ENCODE measurements around the gene DAW1.

Gene DAW1

DNA sequence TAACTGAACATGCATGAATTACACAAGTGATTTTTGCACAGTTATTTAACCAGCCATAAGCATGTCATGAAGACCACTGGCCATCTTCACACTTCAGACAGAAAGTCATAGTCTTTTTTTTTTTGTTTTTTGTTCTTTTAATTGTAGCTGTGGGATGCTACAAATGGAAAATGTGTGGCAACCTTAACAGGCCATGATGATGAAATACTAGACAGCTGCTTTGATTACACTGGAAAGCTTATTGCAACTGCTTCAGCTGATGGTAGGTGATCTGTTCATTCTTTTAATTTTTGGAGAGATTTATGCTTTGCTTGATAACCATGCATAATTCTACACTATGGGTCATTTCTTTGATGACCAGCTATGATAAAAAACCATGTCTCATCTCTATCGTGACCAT lies 35.6 kb downstream of the DAW1 start:
- Histone ChIP-seq H3K27me3 (replicated peaks in 2 of 5; ENCODE audit: control insufficient read depth in 4 of 5, insufficient read depth in 5 of 5, low read length in 4 of 5) (no peaks in the 10 kb centered on the region), H3K4me3 (ENCODE audit: control insufficient read depth in 1 of 7, extremely low read depth in 1 of 7, insufficient read depth in 4 of 7, low read depth in 2 of 7, low read length in 6 of 7) (no peak overlapping the region), H3K4me1 (ENCODE audit: control extremely low read depth in 1 of 4, control insufficient read depth in 4 of 4, insufficient read depth in 4 of 4, low read length in 3 of 4) (no peaks in the 10 kb centered on the region), H3K9me3 (ENCODE audit: control extremely low read depth in 1 of 5, control insufficient read depth in 4 of 5, insufficient read depth in 2 of 5, low read depth in 1 of 5, low read length in 4 of 5) (no peaks in the 10 kb centered on the region), H3K27ac (ENCODE audit: insufficient read depth in 1 of 2, low read depth in 1 of 2, low read length in 2 of 2, poor library complexity in 1 of 2, severe bottlenecking in 2 of 2) (no peak overlapping the region), H3K36me3 (ENCODE audit: control insufficient read depth in 4 of 4, insufficient read depth in 4 of 4, low read length in 3 of 4) (no peaks in the 10 kb centered on the region)
- DNase-seq, result no peak
- CTCF ChIA-PET, result no interaction called here
- POLR2A ChIA-PET, result no interaction called here
- WGBS (ENCODE audit: insufficient coverage), result no CpG with 5 or more reads among the region's 1 CpG

DNA sequence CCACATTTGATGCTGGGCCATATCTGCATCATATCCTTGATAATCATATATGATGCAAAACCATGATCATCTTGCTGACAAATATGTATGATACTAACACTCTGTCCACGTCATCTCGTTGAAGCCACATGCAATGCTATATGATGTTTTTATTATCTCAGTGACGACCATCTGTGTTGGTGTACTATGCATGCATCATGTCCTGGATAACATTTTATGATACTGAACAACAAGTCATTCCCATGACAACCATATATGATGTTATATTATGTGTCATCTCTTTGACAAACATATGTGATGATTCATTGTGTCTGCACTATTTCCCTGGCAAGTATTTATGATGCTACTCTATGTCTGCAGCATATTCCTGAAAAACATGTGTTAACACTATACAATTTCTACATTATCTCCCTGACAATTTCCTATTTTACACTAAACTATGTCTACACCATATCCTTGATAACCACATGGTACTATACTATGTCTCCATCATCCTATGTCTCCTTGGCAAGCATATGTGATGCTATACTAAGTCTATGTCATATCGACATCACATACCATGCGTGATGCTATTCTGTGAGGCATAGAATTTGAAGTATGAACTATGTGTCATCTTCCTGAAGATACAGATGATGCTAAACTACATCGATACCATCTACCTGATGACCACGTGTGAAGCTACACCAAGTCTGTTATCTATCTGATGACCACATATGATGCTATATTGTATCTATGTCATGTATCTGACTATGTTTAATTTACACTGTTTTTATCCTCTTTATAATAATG lies 37.0 kb downstream of the DAW1 start:
- CTCF ChIA-PET, result no interaction called here
- POLR2A ChIA-PET, result no interaction called here
- no peak for DNase-seq
- Histone ChIP-seq H3K4me3 (ENCODE audit: control insufficient read depth in 1 of 7, extremely low read depth in 1 of 7, insufficient read depth in 4 of 7, low read depth in 2 of 7, low read length in 6 of 7) (no peak overlapping the region), H3K9me3 (ENCODE audit: control extremely low read depth in 1 of 5, control insufficient read depth in 4 of 5, insufficient read depth in 2 of 5, low read depth in 1 of 5, low read length in 4 of 5) (no peaks in the 10 kb centered on the region), H3K27ac (ENCODE audit: insufficient read depth in 1 of 2, low read depth in 1 of 2, low read length in 2 of 2, poor library complexity in 1 of 2, severe bottlenecking in 2 of 2) (no peak overlapping the region), H3K27me3 (replicated peaks in 2 of 5; ENCODE audit: control insufficient read depth in 4 of 5, insufficient read depth in 5 of 5, low read length in 4 of 5) (no peaks in the 10 kb centered on the region), H3K36me3 (ENCODE audit: control insufficient read depth in 4 of 4, insufficient read depth in 4 of 4, low read length in 3 of 4) (no peaks in the 10 kb centered on the region), H3K4me1 (ENCODE audit: control extremely low read depth in 1 of 4, control insufficient read depth in 4 of 4, insufficient read depth in 4 of 4, low read length in 3 of 4) (no peaks in the 10 kb centered on the region)
- WGBS (ENCODE audit: insufficient coverage), result 67% methylated on average over 2 of the region's 7 CpGs

DNA sequence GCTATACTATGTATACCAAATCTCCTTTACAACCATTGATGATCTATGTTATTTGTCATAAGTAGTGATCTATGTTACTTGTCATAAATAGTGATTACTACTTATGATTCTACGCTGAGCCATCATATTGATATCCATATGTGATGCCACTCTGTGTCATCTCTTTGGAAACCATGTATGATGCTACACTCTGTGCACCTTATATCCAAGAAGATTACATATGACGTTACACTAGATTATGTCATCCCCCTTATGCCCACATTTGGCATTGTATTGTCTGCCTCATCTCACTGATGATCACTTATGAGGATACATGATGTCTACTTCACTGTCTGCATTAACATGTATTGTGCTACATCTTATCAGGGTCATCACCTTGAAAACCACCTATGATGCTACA lies 42.9 kb downstream of the DAW1 start:
- POLR2A ChIA-PET, result no interaction called here
- Histone ChIP-seq H3K27ac (ENCODE audit: insufficient read depth in 1 of 2, low read depth in 1 of 2, low read length in 2 of 2, poor library complexity in 1 of 2, severe bottlenecking in 2 of 2) (no peak overlapping the region), H3K27me3 (replicated peaks in 2 of 5; ENCODE audit: control insufficient read depth in 4 of 5, insufficient read depth in 5 of 5, low read length in 4 of 5) (no peaks in the 10 kb centered on the region), H3K4me1 (ENCODE audit: control extremely low read depth in 1 of 4, control insufficient read depth in 4 of 4, insufficient read depth in 4 of 4, low read length in 3 of 4) (no peaks in the 10 kb centered on the region), H3K9me3 (ENCODE audit: control extremely low read depth in 1 of 5, control insufficient read depth in 4 of 5, insufficient read depth in 2 of 5, low read depth in 1 of 5, low read length in 4 of 5) (no peaks in the 10 kb centered on the region), H3K36me3 (ENCODE audit: control insufficient read depth in 4 of 4, insufficient read depth in 4 of 4, low read length in 3 of 4) (no peaks in the 10 kb centered on the region), H3K4me3 (ENCODE audit: control insufficient read depth in 1 of 7, extremely low read depth in 1 of 7, insufficient read depth in 4 of 7, low read depth in 2 of 7, low read length in 6 of 7) (no peak overlapping the region)
- DNase-seq, result no peak
- CTCF ChIA-PET, result no interaction called here
- WGBS (ENCODE audit: insufficient coverage), result 22% methylated on average over 1 of the region's 2 CpGs

DNA sequence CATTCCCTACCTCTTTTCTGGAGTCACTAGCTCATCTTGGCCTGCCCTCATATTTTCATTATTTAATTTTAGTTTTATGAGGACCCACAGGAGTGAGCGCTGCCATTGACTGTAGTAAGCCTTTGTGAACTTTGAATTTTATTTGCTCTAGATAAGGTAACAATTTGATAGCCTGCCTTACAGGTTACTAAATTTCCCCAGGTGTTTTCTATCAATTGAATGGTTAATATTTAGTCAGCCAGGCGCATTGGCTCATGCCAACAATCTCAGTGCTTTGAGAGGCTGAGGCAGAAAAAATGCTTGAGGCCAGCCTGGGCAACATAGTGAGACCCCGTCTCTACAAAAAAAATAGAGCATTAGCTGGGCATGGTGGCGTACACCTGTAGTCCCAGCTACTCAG lies 50.2 kb downstream of the DAW1 start:
- Histone ChIP-seq H3K4me3 (ENCODE audit: control insufficient read depth in 1 of 7, extremely low read depth in 1 of 7, insufficient read depth in 4 of 7, low read depth in 2 of 7, low read length in 6 of 7) (no peak overlapping the region), H3K27me3 (replicated peaks in 2 of 5; ENCODE audit: control insufficient read depth in 4 of 5, insufficient read depth in 5 of 5, low read length in 4 of 5) (no peaks in the 10 kb centered on the region), H3K4me1 (ENCODE audit: control extremely low read depth in 1 of 4, control insufficient read depth in 4 of 4, insufficient read depth in 4 of 4, low read length in 3 of 4) (no peaks in the 10 kb centered on the region), H3K9me3 (ENCODE audit: control extremely low read depth in 1 of 5, control insufficient read depth in 4 of 5, insufficient read depth in 2 of 5, low read depth in 1 of 5, low read length in 4 of 5) (no peaks in the 10 kb centered on the region), H3K36me3 (ENCODE audit: control insufficient read depth in 4 of 4, insufficient read depth in 4 of 4, low read length in 3 of 4) (no peaks in the 10 kb centered on the region), H3K27ac (ENCODE audit: insufficient read depth in 1 of 2, low read depth in 1 of 2, low read length in 2 of 2, poor library complexity in 1 of 2, severe bottlenecking in 2 of 2) (no peak overlapping the region)
- DNase-seq, result no peak
- ChIA-PET CTCF (no interaction called here), POLR2A (no interaction called here)
- 92% methylated on average over 4 of the region's 4 CpGs for WGBS (ENCODE audit: insufficient coverage)

DNA sequence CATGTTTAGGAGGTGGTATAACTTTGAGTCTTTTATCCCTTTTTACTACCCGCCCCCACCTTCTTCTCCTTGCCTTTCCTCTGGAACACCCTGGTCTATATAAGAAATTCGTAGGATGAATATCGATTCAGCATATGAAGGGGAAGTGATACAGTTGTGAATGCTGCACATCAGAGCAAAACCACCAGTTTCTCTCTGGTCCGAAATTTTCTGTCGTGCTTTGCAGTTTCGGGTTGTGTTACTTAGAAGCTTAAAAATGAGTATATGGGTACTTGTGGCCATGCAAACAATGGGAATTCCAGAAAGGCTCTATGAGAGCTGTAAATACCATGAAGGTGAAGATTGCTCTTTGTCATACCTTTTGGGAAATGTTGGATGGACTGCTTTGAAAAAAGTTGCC lies 60.6 kb downstream of the DAW1 start:
- no peak overlapping the region for H3K27ac ChIP-seq (ENCODE audit: insufficient read depth in 1 of 2, low read depth in 1 of 2, low read length in 2 of 2, poor library complexity in 1 of 2, severe bottlenecking in 2 of 2)
- H3K4me3 ChIP-seq (ENCODE audit: control insufficient read depth in 1 of 7, extremely low read depth in 1 of 7, insufficient read depth in 4 of 7, low read depth in 2 of 7, low read length in 6 of 7), result no peak overlapping the region
- H3K27me3 ChIP-seq (replicated peaks in 2 of 5; ENCODE audit: control insufficient read depth in 4 of 5, insufficient read depth in 5 of 5, low read length in 4 of 5), result peaks cover 0 to 2% (median 0%) of the 10 kb centered on the region in 5 experiments
- DNase-seq, result no peak
- 93% methylated on average over 5 of the region's 6 CpGs for WGBS (ENCODE audit: insufficient coverage)
- ChIA-PET CTCF (no interaction called here), POLR2A (no interaction called here)
- H3K36me3 ChIP-seq (ENCODE audit: control insufficient read depth in 4 of 4, insufficient read depth in 4 of 4, low read length in 3 of 4), result no peaks in the 10 kb centered on the region
- H3K4me1 ChIP-seq (ENCODE audit: control extremely low read depth in 1 of 4, control insufficient read depth in 4 of 4, insufficient read depth in 4 of 4, low read length in 3 of 4), result no peaks in the 10 kb centered on the region
- H3K9me3 ChIP-seq (ENCODE audit: control extremely low read depth in 1 of 5, control insufficient read depth in 4 of 5, insufficient read depth in 2 of 5, low read depth in 1 of 5, low read length in 4 of 5), result peaks cover 0 to 10% (median 2%) of the 10 kb centered on the region in 5 experiments

DNA sequence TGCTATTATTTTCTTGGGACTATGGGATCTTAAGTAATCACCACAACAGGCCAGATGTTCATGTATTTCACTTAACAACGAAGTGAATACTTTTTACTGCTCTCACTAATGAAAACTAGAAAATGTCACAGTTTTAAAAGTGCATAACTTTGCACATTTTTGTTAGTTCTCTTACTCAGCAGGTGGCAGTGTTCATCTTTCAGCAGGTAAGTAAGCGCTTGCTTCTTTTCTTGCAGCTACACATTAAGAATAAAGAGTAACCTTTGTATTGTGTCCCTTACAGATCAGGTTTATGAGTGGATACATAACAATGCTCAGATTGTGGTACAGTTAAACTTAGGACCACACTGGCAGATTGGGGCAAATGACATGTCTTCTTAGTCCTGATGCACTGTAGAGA lies 61.0 kb downstream of the DAW1 start:
- Histone ChIP-seq H3K4me1 (ENCODE audit: control extremely low read depth in 1 of 4, control insufficient read depth in 4 of 4, insufficient read depth in 4 of 4, low read length in 3 of 4) (no peaks in the 10 kb centered on the region), H3K27ac (ENCODE audit: insufficient read depth in 1 of 2, low read depth in 1 of 2, low read length in 2 of 2, poor library complexity in 1 of 2, severe bottlenecking in 2 of 2) (no peak overlapping the region), H3K36me3 (ENCODE audit: control insufficient read depth in 4 of 4, insufficient read depth in 4 of 4, low read length in 3 of 4) (no peaks in the 10 kb centered on the region), H3K9me3 (ENCODE audit: control extremely low read depth in 1 of 5, control insufficient read depth in 4 of 5, insufficient read depth in 2 of 5, low read depth in 1 of 5, low read length in 4 of 5) (peaks cover 0 to 6% (median under 1%) of the 10 kb centered on the region in 5 experiments), H3K27me3 (replicated peaks in 2 of 5; ENCODE audit: control insufficient read depth in 4 of 5, insufficient read depth in 5 of 5, low read length in 4 of 5) (peaks cover 0 to 2% (median 0%) of the 10 kb centered on the region in 5 experiments), H3K4me3 (ENCODE audit: control insufficient read depth in 1 of 7, extremely low read depth in 1 of 7, insufficient read depth in 4 of 7, low read depth in 2 of 7, low read length in 6 of 7) (no peak overlapping the region)
- WGBS (ENCODE audit: insufficient coverage), result 60% methylated on average over 1 of the region's 2 CpGs
- ChIA-PET POLR2A (no interaction called here), CTCF (no interaction called here)
- no peak for DNase-seq

DNA sequence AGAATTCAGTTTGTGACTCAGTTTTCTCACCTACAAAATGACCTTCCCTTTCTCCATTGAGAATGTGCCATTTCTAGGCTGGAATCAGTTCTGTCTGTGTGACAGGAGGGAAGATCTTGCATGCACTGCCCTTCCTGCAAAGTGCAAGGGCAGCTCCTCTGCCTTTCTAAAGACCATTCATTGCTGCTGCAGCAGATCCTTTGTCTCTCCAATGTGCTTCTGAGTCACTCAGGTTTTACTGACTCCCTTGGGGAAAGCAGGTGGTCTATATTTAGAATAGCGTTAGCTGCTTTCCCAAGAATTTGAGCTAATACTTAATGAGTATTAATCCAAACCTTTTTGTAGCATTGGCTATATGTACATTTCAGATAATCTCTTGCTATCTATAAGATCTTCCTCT lies 62.5 kb downstream of the DAW1 start:
- H3K4me1 ChIP-seq (ENCODE audit: control extremely low read depth in 1 of 4, control insufficient read depth in 4 of 4, insufficient read depth in 4 of 4, low read length in 3 of 4), result no peaks in the 10 kb centered on the region
- H3K27me3 ChIP-seq (replicated peaks in 2 of 5; ENCODE audit: control insufficient read depth in 4 of 5, insufficient read depth in 5 of 5, low read length in 4 of 5), result peaks cover 0 to 3% (median 0%) of the 10 kb centered on the region in 5 experiments
- POLR2A ChIA-PET, result no interaction called here
- H3K36me3 ChIP-seq (ENCODE audit: control insufficient read depth in 4 of 4, insufficient read depth in 4 of 4, low read length in 3 of 4), result no peaks in the 10 kb centered on the region
- DNase-seq, result no peak
- no CpG with 5 or more reads among the region's 1 CpG for WGBS (ENCODE audit: insufficient coverage)
- no peak overlapping the region for H3K27ac ChIP-seq (ENCODE audit: insufficient read depth in 1 of 2, low read depth in 1 of 2, low read length in 2 of 2, poor library complexity in 1 of 2, severe bottlenecking in 2 of 2)
- CTCF ChIA-PET, result no interaction called here
- peaks cover 0 to 1% (median 0%) of the 10 kb centered on the region in 5 experiments for H3K9me3 ChIP-seq (ENCODE audit: control extremely low read depth in 1 of 5, control insufficient read depth in 4 of 5, insufficient read depth in 2 of 5, low read depth in 1 of 5, low read length in 4 of 5)
- no peak overlapping the region for H3K4me3 ChIP-seq (ENCODE audit: control insufficient read depth in 1 of 7, extremely low read depth in 1 of 7, insufficient read depth in 4 of 7, low read depth in 2 of 7, low read length in 6 of 7)

Measured in common myeloid progenitor, CD34-positive (primary cell).